Lung (tissue), 12 donors: ENCODE results near the gene KIDINS220. TPM values are rescaled to one million over a fixed set of nuclear protein-coding genes. Genes with fewer than 3 reads are reported as not detected.
A peak's percentile ranks its signal among the peaks of the same experiment; 100 is the strongest.

Experiments used
- ATAC-seq: fragments of 200-7000 bp; cut with Tn5 transposase; one replicate; pipeline ENCODE4 v1.9.1; 2020; ENCODE audit warnings: moderate number of reproducible peaks; ENCODE audit not compliant: insufficient read depth, low FRiP score
- DNase-seq, 3 donors: peaks; one replicate each; pipeline ENCODE4 v3.0.0-alpha.2; 2013 to 2017
- H3K27ac ChIP-seq, 2 donors: one replicate each; pipeline ENCODE4 v1.5.1; 2013; ENCODE audit warnings: mild to moderate bottlenecking in 2 of 2, moderate library complexity in 2 of 2, control low read depth in 1 of 2, inconsistent platforms in 1 of 2, low read depth in 1 of 2, low read length in 1 of 2
- H3K27me3 ChIP-seq, 3 donors: one replicate each; pipeline ENCODE4 v1.5.1; 2013; ENCODE audit warnings: low read length in 2 of 3; ENCODE audit not compliant: control insufficient read depth in 3 of 3, insufficient read depth in 3 of 3
- H3K36me3 ChIP-seq, 4 donors: one replicate each; pipeline ENCODE4 v1.5.1; 2013; ENCODE audit warnings: low read length in 4 of 4, mild to moderate bottlenecking in 1 of 4, moderate library complexity in 1 of 4; ENCODE audit not compliant: control insufficient read depth in 4 of 4, insufficient read depth in 4 of 4
- H3K4me1 ChIP-seq, 5 donors: one replicate each; pipeline ENCODE4 v1.5.1; 2013; ENCODE audit warnings: low read length in 5 of 5, mild to moderate bottlenecking in 2 of 5, moderate library complexity in 1 of 5; ENCODE audit not compliant: control insufficient read depth in 5 of 5, insufficient read depth in 5 of 5
- H3K4me3 ChIP-seq: one replicate; pipeline ENCODE4 v1.5.1; 2013; ENCODE audit warnings: mild to moderate bottlenecking, control low read depth, moderate library complexity
- H3K9ac ChIP-seq, 2 donors: one replicate each; pipeline ENCODE4 v1.5.1; 2013; ENCODE audit warnings: low read length in 2 of 2, control low read depth in 1 of 2; ENCODE audit not compliant: insufficient read depth in 1 of 2
- H3K9me3 ChIP-seq, 4 donors: one replicate each; pipeline ENCODE4 v1.5.1; 2013; ENCODE audit warnings: low read length in 3 of 4, mild to moderate bottlenecking in 1 of 4, moderate library complexity in 1 of 4; ENCODE audit not compliant: control insufficient read depth in 4 of 4, insufficient read depth in 3 of 4
- WGBS, 2 donors: extraction: QIAGEN DNeasy Blood & Tissue Kit; methylation state at CpG; one replicate each; pipeline ENCODE4 v1.1.7; 2013; 5-methylcytosine and 5-hydroxymethylcytosine counted together
- polyA plus RNA-seq, 2 donors: library from polyadenylated mRNA; stranded (reverse); fragments of 200-250 nt; gene quantifications; one replicate each; pipeline ENCODE4 v1.2.1, GENCODE V29; 2013
- total RNA-seq, 2 donors: library from RNA; depleted of rRNA in 1 of 2; stranded (reverse); fragments of >200 nt in 1 of 2; gene quantifications; one replicate each; pipeline ENCODE4 v1.2.1, GENCODE V29; 2014 to 2021
- TF ChIP-seq, protein P1 (sequence below): IDR thresholded peaks from 2 replicates; pipeline ENCODE4 v1.5.1; 2012; ENCODE audit warnings: mild to moderate bottlenecking; ENCODE audit errors: control extremely low read depth, extremely low read depth
- donor health status: control.
- donor health status: control.
- donor health status: Bipolar disorder and iron deficiency.
- donor health status: healthy.
- donor health status: DM: yes; HTN: yes; CAD: no.

Gene KIDINS220
- total and polyA plus RNA-seq, 4 donors: 16.2 to 211 (median 36.4) TPM

DNA sequence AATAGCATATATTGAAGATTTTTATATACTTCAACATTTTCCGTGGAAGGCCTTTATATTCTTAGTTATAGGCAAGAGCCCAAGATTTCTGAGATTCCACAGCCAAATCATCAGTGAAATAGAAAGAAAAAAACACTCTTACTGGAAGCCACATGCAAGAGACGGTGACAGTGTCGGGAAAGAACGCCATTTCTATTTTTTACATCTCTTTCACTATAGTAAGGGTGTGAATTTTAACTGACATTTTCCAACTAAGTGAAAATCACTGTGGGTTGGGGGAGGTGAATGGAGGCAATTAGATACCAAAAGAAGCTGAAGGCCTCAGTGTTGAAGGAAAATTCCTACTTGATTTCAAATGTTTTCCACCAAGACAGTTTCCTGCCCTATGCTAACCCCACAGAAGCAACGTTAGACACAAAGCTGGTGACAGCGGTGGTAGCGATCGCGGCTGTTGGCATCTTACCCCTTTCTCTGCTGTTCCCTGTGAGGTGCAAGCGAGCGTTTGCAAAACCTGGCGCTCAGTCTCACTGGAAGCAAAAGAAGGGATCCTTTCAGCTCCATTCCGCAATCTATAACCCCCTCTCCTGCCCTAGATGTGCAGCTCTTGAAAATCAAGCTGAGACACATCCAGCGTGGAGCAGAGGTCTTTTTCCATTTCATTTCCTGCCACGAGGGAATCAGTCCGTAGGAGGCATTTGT lies 135.6 kb downstream of the KIDINS220 start:
- H3K9ac ChIP-seq: no peak overlapping the region
- TF ChIP-seq, protein P1, sequence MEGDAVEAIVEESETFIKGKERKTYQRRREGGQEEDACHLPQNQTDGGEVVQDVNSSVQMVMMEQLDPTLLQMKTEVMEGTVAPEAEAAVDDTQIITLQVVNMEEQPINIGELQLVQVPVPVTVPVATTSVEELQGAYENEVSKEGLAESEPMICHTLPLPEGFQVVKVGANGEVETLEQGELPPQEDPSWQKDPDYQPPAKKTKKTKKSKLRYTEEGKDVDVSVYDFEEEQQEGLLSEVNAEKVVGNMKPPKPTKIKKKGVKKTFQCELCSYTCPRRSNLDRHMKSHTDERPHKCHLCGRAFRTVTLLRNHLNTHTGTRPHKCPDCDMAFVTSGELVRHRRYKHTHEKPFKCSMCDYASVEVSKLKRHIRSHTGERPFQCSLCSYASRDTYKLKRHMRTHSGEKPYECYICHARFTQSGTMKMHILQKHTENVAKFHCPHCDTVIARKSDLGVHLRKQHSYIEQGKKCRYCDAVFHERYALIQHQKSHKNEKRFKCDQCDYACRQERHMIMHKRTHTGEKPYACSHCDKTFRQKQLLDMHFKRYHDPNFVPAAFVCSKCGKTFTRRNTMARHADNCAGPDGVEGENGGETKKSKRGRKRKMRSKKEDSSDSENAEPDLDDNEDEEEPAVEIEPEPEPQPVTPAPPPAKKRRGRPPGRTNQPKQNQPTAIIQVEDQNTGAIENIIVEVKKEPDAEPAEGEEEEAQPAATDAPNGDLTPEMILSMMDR: no peak
- no peaks in the 10 kb centered on the region for H3K27me3 ChIP-seq
- no peaks in the 10 kb centered on the region for H3K36me3 ChIP-seq
- H3K9me3 ChIP-seq: no peaks in the 10 kb centered on the region
- ATAC-seq (no peak), DNase-seq (no peak)
- no peak overlapping the region for H3K27ac ChIP-seq
- H3K4me1 ChIP-seq: no peaks in the 10 kb centered on the region
- 84 to 89% methylated on average over 16 of the region's 16 CpGs for WGBS, 2 donors
- H3K4me3 ChIP-seq: no peak overlapping the region

GRCh38 chr2:8699839-8700238 lies 137.6 kb downstream of the KIDINS220 start:
- no peaks in the 10 kb centered on the region for H3K27me3 ChIP-seq
- no peaks in the 10 kb centered on the region for H3K4me1 ChIP-seq
- TF ChIP-seq, protein P1: no peak
- DNase-seq (no peak), ATAC-seq (no peak)
- no peaks in the 10 kb centered on the region for H3K9me3 ChIP-seq
- H3K4me3 ChIP-seq: no peak overlapping the region
- H3K36me3 ChIP-seq: no peaks in the 10 kb centered on the region
- H3K27ac ChIP-seq: no peak overlapping the region
- no peak overlapping the region for H3K9ac ChIP-seq
- 90% methylated on average over 7 of the region's 7 CpGs for WGBS, 2 donors

GRCh38 chr2:8697190-8697589 lies 140.2 kb downstream of the KIDINS220 start:
- Histone ChIP-seq H3K9me3 (no peaks in the 10 kb centered on the region), H3K4me1 (peaks cover 0 to 6% (median 0%) of the 10 kb centered on the region in 5 donors), H3K9ac (no peak overlapping the region), H3K36me3 (no peaks in the 10 kb centered on the region), H3K27me3 (no peaks in the 10 kb centered on the region), H3K27ac (no peak overlapping the region), H3K4me3 (no peak overlapping the region)
- WGBS, 2 donors: 92 to 96% methylated on average over 5 of the region's 5 CpGs
- DNase-seq (no peak), ATAC-seq (no peak)
- TF ChIP-seq, protein P1: no peak

GRCh38 chr2:8694737-8695136 lies 142.7 kb downstream of the KIDINS220 start:
- DNase-seq (peak in 1 of 3 donors; percentile 27), ATAC-seq (no peak)
- TF ChIP-seq, protein P1: no peak
- Histone ChIP-seq H3K27me3 (no peaks in the 10 kb centered on the region), H3K4me3 (no peak overlapping the region), H3K27ac (no peak overlapping the region), H3K36me3 (no peaks in the 10 kb centered on the region), H3K4me1 (peaks cover 0 to 6% (median 0%) of the 10 kb centered on the region in 5 donors), H3K9ac (no peak overlapping the region), H3K9me3 (no peaks in the 10 kb centered on the region)
- 81 to 90% methylated on average over 8 of the region's 8 CpGs for WGBS, 2 donors
